ENCODE measurements around the gene MTRR.

The MTRR gene

GRCh38 chr5:7868773-7869473 is at the start of gene MTRR, which contains the start of gene FASTKD3:
Gene MTRR (plus strand): TSS chr5:7869148. CDS start chr5:7870795, 1,647 bp downstream.
Gene FASTKD3 (minus strand): TSS chr5:7869031. CDS start chr5:7868083, 948 bp downstream.
- no peaks in the 10 kb centered on the region for H3K27me3 ChIP-seq (ENCODE audit: insufficient read depth, poor library complexity, severe bottlenecking)
- DNase-seq (ENCODE audit: low spot score) = peak; percentile 95
- H3K36me3 ChIP-seq (ENCODE audit: low read depth) = peaks cover 60% of the 10 kb centered on the region
- peak within 1 kb of the TSS; percentile 23 for H3K27ac ChIP-seq (ENCODE audit: poor library complexity, severe bottlenecking)
- H3K9me3 ChIP-seq (ENCODE audit: severe bottlenecking) = no peaks in the 10 kb centered on the region
- H3K4me3 ChIP-seq (ENCODE audit: severe bottlenecking) = peak within 1 kb of the TSS; percentile 94
- TF ChIP-seq CTCF (IDR thresholded peaks at IDR 0.05; ENCODE audit: poor library complexity, severe bottlenecking) = no peak
- peaks cover 14% of the 10 kb centered on the region for H3K4me1 ChIP-seq (ENCODE audit: insufficient read depth, poor library complexity, severe bottlenecking)
- peak; percentile 100 for ATAC-seq (ENCODE audit: low read depth)

GRCh38 chr5:7822449-7822848 is 46.5 kb upstream of the MTRR start:
- TF ChIP-seq CTCF (IDR thresholded peaks at IDR 0.05; ENCODE audit: poor library complexity, severe bottlenecking) = no peak
- Histone ChIP-seq H3K4me1 (ENCODE audit: insufficient read depth, poor library complexity, severe bottlenecking) (no peaks in the 10 kb centered on the region), H3K36me3 (ENCODE audit: low read depth) (no peaks in the 10 kb centered on the region), H3K27me3 (ENCODE audit: insufficient read depth, poor library complexity, severe bottlenecking) (peaks cover 3% of the 10 kb centered on the region), H3K27ac (ENCODE audit: poor library complexity, severe bottlenecking) (no peak overlapping the region), H3K4me3 (ENCODE audit: severe bottlenecking) (no peak overlapping the region), H3K9me3 (ENCODE audit: severe bottlenecking) (no peaks in the 10 kb centered on the region)
- DNase-seq (ENCODE audit: low spot score) = no peak
- ATAC-seq (ENCODE audit: low read depth) = no peak

- no peak for ATAC-seq (ENCODE audit: low read depth)
- DNase-seq (ENCODE audit: low spot score) = no peak
- no peaks in the 10 kb centered on the region for H3K4me1 ChIP-seq (ENCODE audit: insufficient read depth, poor library complexity, severe bottlenecking)
- no peaks in the 10 kb centered on the region for H3K27me3 ChIP-seq (ENCODE audit: insufficient read depth, poor library complexity, severe bottlenecking)
- no peak for TF ChIP-seq CTCF (IDR thresholded peaks at IDR 0.05; ENCODE audit: poor library complexity, severe bottlenecking)
- H3K4me3 ChIP-seq (ENCODE audit: severe bottlenecking) = no peak overlapping the region
- H3K36me3 ChIP-seq (ENCODE audit: low read depth) = no peaks in the 10 kb centered on the region
- H3K27ac ChIP-seq (ENCODE audit: poor library complexity, severe bottlenecking) = no peak overlapping the region
- H3K9me3 ChIP-seq (ENCODE audit: severe bottlenecking) = no peaks in the 10 kb centered on the region
Observed at GRCh38 chr5:7823594-7823993, 45.4 kb upstream of the MTRR start.

GRCh38 chr5:7824995-7825394 is 44.0 kb upstream of the MTRR start:
- no peak for TF ChIP-seq CTCF (IDR thresholded peaks at IDR 0.05; ENCODE audit: poor library complexity, severe bottlenecking)
- Histone ChIP-seq H3K27ac (ENCODE audit: poor library complexity, severe bottlenecking) (no peak overlapping the region), H3K9me3 (ENCODE audit: severe bottlenecking) (no peaks in the 10 kb centered on the region), H3K4me3 (ENCODE audit: severe bottlenecking) (no peak overlapping the region), H3K36me3 (ENCODE audit: low read depth) (no peaks in the 10 kb centered on the region), H3K27me3 (ENCODE audit: insufficient read depth, poor library complexity, severe bottlenecking) (peaks cover 8% of the 10 kb centered on the region), H3K4me1 (ENCODE audit: insufficient read depth, poor library complexity, severe bottlenecking) (no peaks in the 10 kb centered on the region)
- DNase-seq (ENCODE audit: low spot score) (no peak), ATAC-seq (ENCODE audit: low read depth) (no peak)

GRCh38 chr5:7825630-7826029 is 43.3 kb upstream of the MTRR start:
- Histone ChIP-seq H3K27ac (ENCODE audit: poor library complexity, severe bottlenecking) (no peak overlapping the region), H3K9me3 (ENCODE audit: severe bottlenecking) (no peaks in the 10 kb centered on the region), H3K36me3 (ENCODE audit: low read depth) (no peaks in the 10 kb centered on the region), H3K27me3 (ENCODE audit: insufficient read depth, poor library complexity, severe bottlenecking) (peaks cover 15% of the 10 kb centered on the region), H3K4me1 (ENCODE audit: insufficient read depth, poor library complexity, severe bottlenecking) (no peaks in the 10 kb centered on the region), H3K4me3 (ENCODE audit: severe bottlenecking) (no peak overlapping the region)
- no peak for ATAC-seq (ENCODE audit: low read depth)
- no peak for DNase-seq (ENCODE audit: low spot score)
- TF ChIP-seq CTCF (IDR thresholded peaks at IDR 0.05; ENCODE audit: poor library complexity, severe bottlenecking) = no peak
